GM12874 (cell line): ENCODE measurements around the gene UFSP2.

ENCODE experiments used
- TF ChIP-seq, protein P1 (sequence below): IDR thresholded peaks from 2 replicates; pipeline ENCODE4 v1.5.1; 2011; ENCODE audit warnings: low read depth, mild to moderate bottlenecking, control low read depth, low read length, moderate library complexity; ENCODE audit not compliant: insufficient read depth

Gene UFSP2

DNA sequence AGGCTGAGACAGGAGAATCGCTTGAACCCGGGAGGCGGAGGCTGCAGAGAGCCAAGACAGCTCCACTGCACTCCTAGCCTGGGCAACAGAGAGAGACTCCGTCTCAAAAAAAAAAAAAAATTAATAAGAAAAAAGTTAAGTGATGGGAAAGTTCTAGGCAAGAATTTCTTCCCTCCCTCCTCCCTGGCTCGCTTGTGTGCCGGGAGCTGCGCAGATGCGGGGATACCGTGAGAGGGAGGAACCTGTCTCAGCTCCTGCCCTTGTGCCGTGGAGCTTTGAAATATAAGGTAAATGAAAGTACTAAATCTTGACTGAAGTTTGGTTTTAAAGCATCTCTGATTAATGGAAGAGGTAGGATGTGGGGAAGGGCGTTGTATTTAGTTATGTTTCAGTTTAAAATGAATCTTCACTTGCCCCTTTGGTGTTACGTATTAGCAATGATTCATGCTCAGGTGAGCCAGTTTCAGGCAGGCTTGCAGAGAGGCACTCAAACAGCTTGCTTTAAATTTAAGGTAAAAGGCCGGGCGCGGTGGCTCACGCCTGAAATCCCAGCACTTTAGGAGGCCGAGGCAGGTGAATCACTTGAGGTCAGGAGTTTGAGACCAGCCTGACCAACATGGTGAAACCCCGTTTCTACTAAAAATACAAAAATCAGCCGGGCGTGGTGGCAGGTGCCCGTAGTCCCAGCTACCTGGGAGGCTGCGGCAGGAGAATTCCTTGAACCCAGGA, 1.4 kb upstream of the UFSP2 start:
- TF ChIP-seq, protein P1, sequence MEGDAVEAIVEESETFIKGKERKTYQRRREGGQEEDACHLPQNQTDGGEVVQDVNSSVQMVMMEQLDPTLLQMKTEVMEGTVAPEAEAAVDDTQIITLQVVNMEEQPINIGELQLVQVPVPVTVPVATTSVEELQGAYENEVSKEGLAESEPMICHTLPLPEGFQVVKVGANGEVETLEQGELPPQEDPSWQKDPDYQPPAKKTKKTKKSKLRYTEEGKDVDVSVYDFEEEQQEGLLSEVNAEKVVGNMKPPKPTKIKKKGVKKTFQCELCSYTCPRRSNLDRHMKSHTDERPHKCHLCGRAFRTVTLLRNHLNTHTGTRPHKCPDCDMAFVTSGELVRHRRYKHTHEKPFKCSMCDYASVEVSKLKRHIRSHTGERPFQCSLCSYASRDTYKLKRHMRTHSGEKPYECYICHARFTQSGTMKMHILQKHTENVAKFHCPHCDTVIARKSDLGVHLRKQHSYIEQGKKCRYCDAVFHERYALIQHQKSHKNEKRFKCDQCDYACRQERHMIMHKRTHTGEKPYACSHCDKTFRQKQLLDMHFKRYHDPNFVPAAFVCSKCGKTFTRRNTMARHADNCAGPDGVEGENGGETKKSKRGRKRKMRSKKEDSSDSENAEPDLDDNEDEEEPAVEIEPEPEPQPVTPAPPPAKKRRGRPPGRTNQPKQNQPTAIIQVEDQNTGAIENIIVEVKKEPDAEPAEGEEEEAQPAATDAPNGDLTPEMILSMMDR: no peak

DNA sequence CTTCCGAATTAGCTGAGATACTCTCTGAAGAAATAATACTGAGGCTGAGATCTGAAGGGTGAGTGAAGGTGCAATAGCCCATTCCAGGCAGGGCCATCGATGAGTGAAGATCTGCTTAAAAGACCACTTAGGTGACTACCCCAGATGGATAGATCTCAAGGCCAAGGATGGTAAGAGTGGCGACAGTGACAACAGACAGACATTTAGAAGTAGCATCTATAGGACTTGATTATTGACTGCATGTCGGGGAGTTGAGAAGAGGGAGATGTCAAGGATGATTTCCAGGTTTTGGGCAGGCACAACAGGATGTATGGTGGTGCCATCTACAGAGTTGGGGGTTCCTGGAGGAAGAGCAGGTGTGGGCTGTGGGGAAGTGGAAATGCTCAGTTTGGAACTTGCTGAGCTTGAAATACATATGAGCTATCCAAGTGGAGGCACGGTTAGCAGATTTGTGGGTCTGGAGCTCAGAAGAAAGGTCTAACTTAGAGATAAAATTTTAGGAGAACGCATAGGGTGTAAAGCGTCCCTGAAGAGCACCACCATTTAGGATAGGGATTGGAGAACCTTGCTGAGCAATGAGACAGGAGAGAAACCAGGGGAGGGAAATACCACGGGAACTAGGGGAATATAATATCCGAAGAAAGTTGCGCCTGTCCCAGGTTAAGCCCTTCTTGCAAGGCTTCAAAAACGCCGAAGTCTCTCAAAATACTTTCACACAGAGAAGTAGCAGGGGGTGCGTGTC, 688 bp downstream of the UFSP2 start:
- TF ChIP-seq, protein P1: no peak

DNA sequence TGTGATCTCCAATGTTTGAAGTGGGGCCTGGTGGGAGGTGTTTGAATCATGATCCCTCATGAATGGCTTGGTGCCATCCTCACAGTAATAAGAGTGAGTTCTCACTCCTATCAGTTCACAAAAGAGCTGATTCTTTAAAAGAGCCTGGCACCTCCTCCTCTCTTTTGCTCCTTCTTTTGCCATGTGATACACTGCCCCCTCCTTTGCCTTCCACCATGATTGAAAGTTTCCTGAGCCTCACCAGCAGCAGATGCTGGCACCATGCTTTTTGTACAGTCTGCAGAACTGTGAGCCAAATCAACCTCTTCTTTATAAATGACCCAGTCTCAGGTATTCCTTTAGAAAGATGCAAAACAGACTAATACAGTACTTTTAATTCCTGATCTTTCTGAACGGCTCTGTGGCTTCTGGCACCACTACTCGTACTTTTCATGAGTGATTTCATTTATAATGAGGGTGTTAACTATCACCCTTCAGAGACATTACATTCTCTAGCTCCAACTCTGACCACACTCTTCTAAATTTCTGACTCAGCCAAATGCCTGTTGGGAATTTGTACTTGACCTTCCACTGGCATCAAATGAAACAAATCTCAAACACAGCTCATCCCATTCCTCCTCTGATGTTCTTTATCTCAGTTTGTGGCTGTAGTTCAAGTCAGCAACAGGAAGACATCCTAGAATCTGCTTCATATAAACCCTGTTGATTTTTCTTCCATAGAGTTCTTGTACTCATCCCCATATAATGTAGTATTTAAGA, 4.2 kb downstream of the UFSP2 start:
- TF ChIP-seq, protein P1: no peak

DNA sequence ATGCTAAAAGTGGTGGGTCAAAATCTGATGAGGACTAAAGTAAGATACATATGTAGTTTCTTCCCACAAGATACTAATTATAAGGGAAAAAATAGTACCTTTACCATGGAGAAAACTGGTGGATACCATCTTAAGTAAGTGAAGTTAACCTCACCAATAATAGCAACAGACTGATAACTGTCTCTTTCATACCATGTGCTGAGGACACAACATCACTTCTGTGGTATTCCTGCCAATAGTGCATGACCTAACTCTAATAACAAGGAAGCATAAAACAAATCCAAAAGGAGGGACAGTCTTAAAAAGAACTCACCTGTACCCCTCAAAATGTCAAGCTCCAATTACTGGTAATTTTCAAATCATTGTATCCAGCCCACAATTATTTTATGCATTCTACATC, 8.8 kb downstream of the UFSP2 start:
- TF ChIP-seq, protein P1: no peak

DNA sequence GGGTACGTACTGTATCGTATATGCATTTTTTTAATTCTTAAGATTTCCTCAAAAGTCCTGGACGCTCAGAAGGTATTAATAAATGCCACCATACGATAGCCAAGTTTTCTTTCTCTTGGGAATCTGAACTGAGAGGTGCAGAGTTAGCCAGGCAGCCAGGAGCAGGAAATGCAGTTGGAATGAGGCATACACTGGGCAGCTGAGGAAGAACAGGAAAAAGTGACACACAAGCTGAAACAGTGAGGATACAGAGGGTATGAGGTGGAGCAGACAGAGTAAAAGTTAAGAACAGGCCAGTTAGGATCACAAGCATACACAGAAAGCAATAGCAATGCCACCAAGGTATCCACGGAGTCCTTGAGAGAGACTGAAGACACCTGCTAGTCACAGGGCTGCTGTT, 13.4 kb downstream of the UFSP2 start:
- TF ChIP-seq, protein P1: no peak

DNA sequence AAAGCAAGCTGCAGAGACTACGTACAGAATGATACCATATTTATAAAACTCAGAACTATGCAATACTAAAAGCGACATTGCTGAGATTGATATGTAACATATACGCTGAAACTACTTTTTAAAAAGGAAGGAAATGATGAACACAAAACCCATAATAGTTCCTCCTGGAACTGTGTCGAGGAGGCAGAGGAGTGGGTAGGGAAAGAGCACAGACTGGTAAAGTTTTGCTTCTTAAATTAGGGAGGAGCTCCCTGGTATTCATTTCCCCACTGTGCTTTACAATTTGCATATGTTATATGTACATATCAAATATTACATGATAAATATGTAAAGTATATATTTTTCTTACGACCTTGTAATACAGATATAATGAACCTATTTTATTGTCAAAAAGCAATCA, 13.9 kb downstream of the UFSP2 start:
- TF ChIP-seq, protein P1: no peak

DNA sequence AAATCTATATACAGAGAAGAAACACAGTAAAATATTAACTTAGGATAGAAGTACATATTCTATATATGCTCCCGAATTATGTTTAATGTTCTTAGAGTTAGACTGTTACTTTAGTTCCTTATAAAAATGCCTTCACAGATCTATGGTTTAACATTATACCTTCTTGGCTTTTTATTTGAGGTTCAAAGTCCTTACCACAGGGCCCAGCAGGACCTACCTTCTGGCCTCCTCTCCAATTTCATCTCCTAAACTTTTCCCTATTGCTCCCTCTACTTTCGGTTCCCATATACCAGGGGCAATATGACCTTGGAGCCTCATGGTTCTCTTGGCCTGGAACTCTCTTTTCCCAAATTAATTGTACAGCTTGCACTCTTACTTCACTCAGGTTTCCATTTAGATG, 17.3 kb downstream of the UFSP2 start:
- TF ChIP-seq, protein P1: no peak
